KMS-11 (cell line): ENCODE measurements around the gene LMTK3.

Experiments
- H2AFZ ChIP-seq: fragments of 200-600 bp; sonication (generic); 2 replicates; pipeline ENCODE4 v1.6.1; 2016; ENCODE audit warnings: antibody characterized with exemption, mixed run types, low read depth
- H3K27ac ChIP-seq: fragments of 200-600 bp; sonication (generic); 2 replicates; pipeline ENCODE4 v1.6.1; 2016; ENCODE audit warnings: mild to moderate bottlenecking, mixed run types
- H3K27me3 ChIP-seq: fragments of 200-600 bp; sonication (generic); 2 replicates; pipeline ENCODE4 v1.6.1; 2017; ENCODE audit warnings: mild to moderate bottlenecking, low read depth, mixed run types, moderate library complexity; ENCODE audit not compliant: insufficient read depth
- H3K36me3 ChIP-seq: fragments of 200-600 bp; sonication (generic); 2 replicates; pipeline ENCODE4 v1.6.1; 2017; ENCODE audit warnings: mild to moderate bottlenecking, mixed run types; ENCODE audit not compliant: insufficient read depth
- H3K4me1 ChIP-seq: fragments of 200-600 bp; sonication (generic); 2 replicates; pipeline ENCODE4 v1.6.1; 2016; ENCODE audit warnings: mild to moderate bottlenecking, low read depth, mixed run types; ENCODE audit not compliant: poor library complexity, severe bottlenecking
- H3K4me2 ChIP-seq: fragments of 200-600 bp; sonication (generic); 2 replicates; pipeline ENCODE4 v1.7.0; 2016; ENCODE audit warnings: mild to moderate bottlenecking, mixed run types
- H3K4me3 ChIP-seq: fragments of 200-600 bp; sonication (generic); IDR thresholded peaks from 2 replicates; pipeline ENCODE4 v1.6.1; 2017; ENCODE audit warnings: low read depth, low read length, mixed read lengths; ENCODE audit not compliant: insufficient read depth
- H3K79me2 ChIP-seq: fragments of 200-600 bp; sonication (generic); 2 replicates; pipeline ENCODE4 v1.6.1; 2016; ENCODE audit warnings: low read depth, mixed run types; ENCODE audit not compliant: insufficient read depth
- H3K9ac ChIP-seq: fragments of 200-600 bp; sonication (generic); 2 replicates; pipeline ENCODE4 v1.6.1; 2016; ENCODE audit warnings: mild to moderate bottlenecking, mixed run types
- H4K20me1 ChIP-seq: fragments of 200-600 bp; sonication (generic); 2 replicates; pipeline ENCODE4 v1.6.1; 2016; ENCODE audit warnings: mild to moderate bottlenecking, mixed run types; ENCODE audit not compliant: insufficient read depth
- CTCF ChIP-seq: fragments of 200-600 bp; sonication (generic); conservative IDR thresholded peaks from 2 replicates; pipeline ENCODE4 v1.6.1; 2017; ENCODE audit warnings: low read depth, mild to moderate bottlenecking, antibody characterized with exemption, low read length, moderate library complexity, mixed read lengths

The LMTK3 gene

GRCh38 chr19:48444936-48445200, 66.8 kb downstream of the LMTK3 start:
- H3K9ac ChIP-seq: peak overlapping the region; percentile 93; the same call in 1 of the 2 replicates
- peak overlapping the region; percentile 73 for H2AFZ ChIP-seq
- H3K4me1 ChIP-seq: peaks cover 38% of the 10 kb centered on the region
- peaks cover 14% of the 10 kb centered on the region; the same call in 1 of the 2 replicates for H3K36me3 ChIP-seq
- H3K27ac ChIP-seq: peak overlapping the region; percentile 81
- no peak overlapping the region for H3K4me3 ChIP-seq
- peaks cover 21% of the 10 kb centered on the region for H3K79me2 ChIP-seq
- H3K4me2 ChIP-seq: peak overlapping the region; percentile 83
- no peaks in the 10 kb centered on the region for H4K20me1 ChIP-seq
- no peak for TF ChIP-seq CTCF
- no peaks in the 10 kb centered on the region for H3K27me3 ChIP-seq

- no peak for TF ChIP-seq CTCF
- Histone ChIP-seq H3K4me1 (peaks cover 34% of the 10 kb centered on the region), H3K27ac (peak overlapping the region; percentile 81), H3K9ac (peak overlapping the region; percentile 93; the same call in 1 of the 2 replicates), H4K20me1 (no peaks in the 10 kb centered on the region), H3K79me2 (peaks cover 21% of the 10 kb centered on the region), H3K4me3 (no peak overlapping the region), H3K36me3 (peaks cover 9% of the 10 kb centered on the region; the same call in 1 of the 2 replicates), H2AFZ (peak overlapping the region; percentile 73), H3K4me2 (peak overlapping the region; percentile 83), H3K27me3 (no peaks in the 10 kb centered on the region)
Observed at GRCh38 chr19:48444129-48444935, 67.3 kb downstream of the LMTK3 start.

- Histone ChIP-seq H3K36me3 (peaks cover 9% of the 10 kb centered on the region; the same call in 1 of the 2 replicates), H3K4me1 (peaks cover 33% of the 10 kb centered on the region), H4K20me1 (no peaks in the 10 kb centered on the region), H3K4me3 (no peak overlapping the region), H3K27me3 (no peaks in the 10 kb centered on the region), H2AFZ (peak overlapping the region; percentile 73), H3K27ac (no peak overlapping the region), H3K79me2 (peaks cover 21% of the 10 kb centered on the region), H3K9ac (no peak overlapping the region; the same call in 1 of the 2 replicates), H3K4me2 (peak overlapping the region; percentile 83)
- TF ChIP-seq CTCF: no peak
Observed at GRCh38 chr19:48443731-48444128, 67.9 kb downstream of the LMTK3 start.

- no peaks in the 10 kb centered on the region for H4K20me1 ChIP-seq
- peaks cover 9% of the 10 kb centered on the region; the same call in 1 of the 2 replicates for H3K36me3 ChIP-seq
- no peak overlapping the region for H3K4me2 ChIP-seq
Observed at GRCh38 chr19:48443256-48443655, 68.4 kb downstream of the LMTK3 start.

More at GRCh38 chr19:48443256-48443655, 68.4 kb downstream of the LMTK3 start:
- no peak for TF ChIP-seq CTCF
- peaks cover 21% of the 10 kb centered on the region for H3K79me2 ChIP-seq
- peaks cover 29% of the 10 kb centered on the region for H3K4me1 ChIP-seq
- no peaks in the 10 kb centered on the region for H3K27me3 ChIP-seq
- H3K9ac ChIP-seq: no peak overlapping the region
- H3K27ac ChIP-seq: no peak overlapping the region
- no peak overlapping the region for H3K4me3 ChIP-seq
- H2AFZ ChIP-seq: no peak overlapping the region
